Activated CD8-positive, alpha-beta memory T cell treated with anti-CD3 and anti-CD28 coated beads, Interleukin-2, amount 50 U/mL, for 4 hours (primary cell): Measurements from ENCODE around the gene IKZF2.

Experiments used
- DNase-seq: peaks from one replicate; pipeline ENCODE4 v3.0.0-alpha.2; 2020

IKZF2 gene

GRCh38 chr2:212995920-212996319 lies 155.5 kb downstream of the IKZF2 start:
- DNase-seq: no peak

- DNase-seq: no peak
These were observed 156.4 kb downstream of the IKZF2 start for GRCh38 chr2:212994976-212995375.

DNA sequence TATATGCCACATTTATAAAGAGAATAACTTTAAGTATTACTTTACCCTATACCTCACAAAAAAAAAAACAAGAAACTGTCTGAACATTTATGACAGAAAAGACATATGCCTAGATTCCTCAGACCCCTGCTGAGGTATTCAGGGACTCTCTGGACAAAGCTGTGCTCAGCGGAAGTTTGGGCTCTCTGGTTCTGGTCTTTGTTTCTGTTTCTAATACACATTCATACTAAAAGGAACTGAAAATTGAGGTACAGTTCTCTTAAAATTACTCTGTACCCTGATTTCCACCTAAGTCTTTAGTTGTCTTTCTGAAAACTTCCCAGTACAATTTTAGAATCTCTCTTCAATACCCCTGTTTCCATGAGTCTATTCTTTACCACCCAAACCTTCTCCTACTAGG lies 160.3 kb downstream of the IKZF2 start:
- no peak for DNase-seq

- no peak for DNase-seq
These were observed 160.7 kb downstream of the IKZF2 start for GRCh38 chr2:212990697-212991096.

DNA sequence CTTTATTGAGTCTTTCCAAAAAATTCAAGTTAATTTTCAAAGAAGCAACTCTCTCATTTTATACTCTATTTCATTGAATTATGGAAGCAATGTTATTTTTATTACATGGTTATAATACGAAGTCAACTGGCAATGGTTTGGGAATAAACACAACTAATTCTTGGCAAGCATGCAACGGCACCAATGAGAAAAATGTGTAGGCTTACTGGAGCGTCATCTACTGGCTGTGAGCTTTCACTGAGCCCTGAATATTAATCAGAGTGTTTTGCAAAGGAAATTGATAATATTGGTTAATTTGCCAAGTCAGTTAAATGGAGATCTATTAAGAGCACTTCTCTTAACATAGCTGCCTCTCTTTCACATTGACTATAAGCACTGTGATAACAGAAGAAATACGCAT lies 163.9 kb downstream of the IKZF2 start:
- no peak for DNase-seq

DNA sequence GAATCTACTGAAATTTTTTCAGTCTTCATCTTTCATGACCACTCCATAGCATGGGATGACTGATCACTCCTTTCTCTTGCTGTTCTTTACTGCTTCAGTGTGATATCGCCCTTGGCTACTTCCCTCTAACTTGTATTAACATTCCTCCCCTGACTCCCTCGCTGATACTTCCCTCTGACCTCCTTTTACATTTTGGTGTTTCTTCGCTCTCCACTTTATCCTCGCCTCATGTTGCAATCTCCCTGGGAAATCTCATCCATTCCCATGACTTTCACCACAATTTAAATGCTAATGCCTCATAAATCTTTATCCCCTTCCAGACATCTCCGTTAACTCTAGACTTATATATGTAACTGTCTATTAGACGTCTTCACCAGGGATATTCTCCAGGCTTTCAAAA lies 167.3 kb downstream of the IKZF2 start:
- DNase-seq: no peak

- DNase-seq: no peak
These were observed 171.6 kb downstream of the IKZF2 start for GRCh38 chr2:212979799-212980198.

- DNase-seq: no peak
These were observed 172.3 kb downstream of the IKZF2 start for GRCh38 chr2:212979046-212979612.

DNA sequence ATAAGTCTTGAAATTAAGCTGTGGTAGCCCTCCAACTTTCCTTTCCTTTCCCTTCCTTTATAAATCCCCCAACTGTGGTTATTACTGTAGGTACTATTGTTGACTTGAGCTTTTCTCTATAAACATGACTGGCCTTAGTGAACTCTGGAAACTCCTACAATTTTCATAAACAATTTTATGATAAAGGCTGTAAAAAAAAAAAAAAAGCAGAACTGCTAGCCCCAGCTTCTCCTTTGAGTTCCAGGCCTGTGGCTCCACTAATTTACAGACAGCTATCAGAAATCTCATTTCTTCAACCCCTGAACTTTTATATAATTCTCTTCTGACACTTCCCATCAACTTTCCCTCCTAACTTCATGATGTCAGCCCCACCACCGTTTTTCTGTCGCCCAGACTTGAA lies 174.3 kb downstream of the IKZF2 start:
- no peak for DNase-seq

GRCh38 chr2:212975333-212975732 lies 176.1 kb downstream of the IKZF2 start:
- DNase-seq: no peak

GRCh38 chr2:212974692-212975091 lies 176.7 kb downstream of the IKZF2 start:
- no peak for DNase-seq

GRCh38 chr2:212973347-212973746 lies 178.1 kb downstream of the IKZF2 start:
- DNase-seq: no peak

GRCh38 chr2:212970132-212970531 lies 181.3 kb downstream of the IKZF2 start:
- no peak for DNase-seq

- no peak for DNase-seq
These were observed 182.9 kb downstream of the IKZF2 start for GRCh38 chr2:212968284-212969081.

DNA sequence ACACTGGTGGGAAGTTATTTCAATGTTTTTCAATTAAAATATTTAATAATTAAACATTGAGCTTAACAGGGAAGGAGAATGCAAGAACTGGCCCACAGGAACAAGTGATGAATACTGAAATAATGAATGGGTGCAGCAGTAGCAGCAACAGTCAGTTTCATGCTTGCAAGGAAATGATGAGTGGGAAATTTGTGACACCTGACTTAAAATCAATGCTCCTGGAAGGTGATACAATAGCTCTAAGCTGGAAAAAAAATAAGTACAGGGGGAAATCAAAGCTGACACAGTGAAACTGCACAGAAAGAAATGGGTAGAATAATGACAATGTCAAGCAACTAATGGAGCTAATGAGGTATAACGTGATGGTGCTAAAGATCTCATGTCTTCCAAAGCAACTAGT lies 184.5 kb downstream of the IKZF2 start:
- no peak for DNase-seq

- no peak for DNase-seq
These were observed 188.7 kb downstream of the IKZF2 start for GRCh38 chr2:212962691-212963090.

DNA sequence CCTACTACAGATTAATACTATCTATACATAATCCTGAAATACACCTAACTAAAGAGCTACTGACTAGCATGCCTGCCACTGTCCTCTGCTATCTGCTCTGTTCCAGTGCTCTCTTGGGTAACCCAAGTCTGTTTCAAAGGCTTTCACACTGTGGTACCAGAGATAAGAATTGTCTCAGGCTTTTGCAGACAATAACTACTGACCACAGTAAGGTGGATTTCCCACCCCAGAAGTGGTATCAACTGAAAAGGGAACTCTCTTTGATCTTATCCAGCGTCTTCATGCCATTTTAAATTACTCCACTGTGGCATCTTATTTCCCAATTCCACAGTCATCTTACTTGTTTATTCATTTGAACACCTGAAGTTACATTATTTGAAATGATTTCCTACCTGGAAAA lies 190.2 kb downstream of the IKZF2 start:
- no peak for DNase-seq

DNA sequence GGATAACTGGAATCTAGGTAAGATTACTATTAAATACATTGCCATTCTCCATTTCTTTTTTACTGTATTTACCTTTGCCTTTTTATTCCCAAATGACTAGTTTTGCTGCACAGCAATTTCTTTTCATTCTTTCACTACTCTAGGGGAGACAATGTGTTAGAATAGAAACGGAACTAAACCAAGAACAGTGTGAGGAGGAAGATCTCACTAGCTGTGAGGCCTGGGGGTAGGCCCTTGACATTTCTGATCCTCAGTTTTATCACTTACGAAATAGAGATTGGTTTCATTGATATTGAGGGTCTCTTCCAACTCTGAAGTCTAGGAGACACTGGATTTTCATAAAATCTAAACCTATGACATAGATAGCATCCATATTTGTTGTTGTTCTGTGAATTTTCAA lies 191.1 kb downstream of the IKZF2 start:
- no peak for DNase-seq

DNA sequence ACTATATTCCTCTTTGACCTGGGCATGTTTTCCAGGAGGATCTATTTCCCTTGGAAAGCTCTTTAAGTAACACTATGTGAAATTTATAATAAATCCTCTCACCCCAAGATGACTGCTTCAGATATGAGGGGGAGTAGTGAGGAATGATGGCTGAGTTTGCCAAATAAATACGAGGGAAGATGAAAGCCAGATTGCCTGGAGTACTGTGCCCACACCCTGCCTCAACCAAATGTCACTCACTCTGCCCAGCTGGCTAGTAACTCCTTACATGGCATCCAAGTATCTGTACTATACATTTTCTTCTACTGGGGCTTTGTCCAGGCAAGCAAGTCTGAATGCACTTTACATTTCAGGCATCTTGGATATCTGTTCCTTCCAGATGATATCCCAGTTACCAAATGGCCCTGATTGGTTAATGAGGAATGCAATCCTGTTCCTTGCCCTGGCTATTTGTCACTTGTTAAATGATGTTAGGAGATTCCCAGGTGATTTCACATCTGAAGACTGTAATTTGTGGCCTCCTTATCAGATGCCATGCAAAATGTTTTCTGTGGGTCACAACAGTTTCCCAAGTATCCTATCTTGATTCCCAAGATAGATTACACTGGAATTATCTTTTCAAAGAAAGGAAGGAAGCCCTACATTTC lies 191.8 kb downstream of the IKZF2 start:
- DNase-seq: no peak

DNA sequence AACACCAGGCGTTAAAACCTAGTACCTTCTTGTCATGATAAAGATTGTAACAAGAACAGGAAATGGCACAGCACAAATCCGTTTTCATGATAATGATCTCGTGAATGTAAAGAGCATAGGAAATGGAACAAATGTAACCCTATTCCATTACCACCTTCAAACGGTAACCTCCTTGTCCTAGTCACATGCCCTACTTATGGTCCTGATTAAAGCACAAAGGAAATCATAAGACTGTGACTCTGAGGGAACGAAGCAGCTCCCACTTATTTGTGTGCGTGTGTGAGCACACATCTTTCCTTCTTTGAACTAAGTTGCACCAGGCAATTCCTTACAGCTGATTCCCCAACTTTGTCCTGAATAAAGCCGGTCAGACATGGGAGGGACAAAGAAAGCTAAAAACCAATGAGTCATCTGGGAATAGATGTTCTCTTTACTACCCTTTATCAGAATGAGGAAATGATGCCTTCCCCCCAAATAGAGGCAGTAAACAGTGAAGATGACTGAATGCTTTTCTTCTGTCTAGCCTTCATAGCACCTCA lies 192.6 kb downstream of the IKZF2 start:
- DNase-seq: no peak

DNA sequence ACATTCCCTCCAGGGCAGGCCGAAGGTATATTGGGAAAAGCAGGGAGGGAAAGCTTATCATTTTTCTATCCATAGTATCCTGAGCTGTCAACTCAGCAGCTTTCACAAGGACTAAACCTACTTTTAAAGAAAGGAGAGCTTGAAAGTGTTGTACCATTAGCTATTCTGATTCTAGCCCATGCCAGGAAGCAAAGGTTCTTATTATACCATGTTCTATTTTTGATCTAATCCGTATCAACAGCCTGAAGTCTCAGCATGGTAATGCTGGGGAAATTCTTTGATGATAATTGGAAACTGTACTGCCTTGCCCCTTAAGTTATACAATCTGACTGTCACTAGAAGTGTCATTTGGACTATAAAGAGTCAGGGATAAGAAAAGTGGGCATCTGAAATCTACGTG lies 193.3 kb downstream of the IKZF2 start:
- DNase-seq: no peak

GRCh38 chr2:212957624-212958023 lies 193.8 kb downstream of the IKZF2 start:
- no peak for DNase-seq

GRCh38 chr2:212956665-212957607 lies 194.5 kb downstream of the IKZF2 start:
- DNase-seq: no peak
